ENCODE measurements around the gene TMOD4.

GRCh38 chr1:151146072-151146411 is 29.7 kb downstream of the TMOD4 start:
- TF ChIP-seq CTCF (IDR thresholded peaks at IDR 0.05; ENCODE audit: poor library complexity) (no peak), EZH2 (IDR thresholded peaks at IDR 0.05; ENCODE audit: borderline replicate concordance) (no peak)
